GM04503 (cell line): ENCODE results near the gene RUNDC1.
A peak's percentile ranks its signal among the peaks of the same experiment; 100 is the strongest.
"Not testable (repeated sequence)": the region's sequence is repeated elsewhere in the genome, so short reads cannot be mapped to it uniquely, and the experiment has no call there.

ENCODE experiments used
- DNase-seq: peaks from one replicate; pipeline ENCODE4 v3.0.0-alpha.2; 2012; ENCODE audit warnings: low read depth

RUNDC1 gene

GRCh38 chr17:42991471-42991870 lies 11.1 kb downstream of the RUNDC1 start:
- no peak for DNase-seq

- DNase-seq: no peak
These were observed 12.5 kb downstream of the RUNDC1 start for GRCh38 chr17:42992872-42993271.

- DNase-seq: not testable (repeated sequence)
These were observed 13.5 kb downstream of the RUNDC1 start for GRCh38 chr17:42993913-42994312.

- no peak for DNase-seq
These were observed 17.1 kb downstream of the RUNDC1 start for GRCh38 chr17:42997390-42997983.

- peak; percentile 99 for DNase-seq
These were observed 17.9 kb downstream of the RUNDC1 start, which contains the start of gene RPL27 for GRCh38 chr17:42997984-42998938. Gene RPL27, plus strand, starts transcription at chr17:42998419. Its CDS starts 332 bp downstream, at chr17:42998751.

- DNase-seq: no peak
These were observed 18.7 kb downstream of the RUNDC1 start for GRCh38 chr17:42999003-42999525.

GRCh38 chr17:43000894-43001293 lies 20.5 kb downstream of the RUNDC1 start:
- DNase-seq: not testable (repeated sequence)

GRCh38 chr17:43003542-43004172 lies 23.3 kb downstream of the RUNDC1 start:
- no peak for DNase-seq

GRCh38 chr17:43006639-43007551 lies 26.5 kb downstream of the RUNDC1 start, which contains the start of gene IFI35:
Gene IFI35, plus strand, starts transcription at chr17:43006784. Its CDS starts 164 bp downstream, at chr17:43006948.
- DNase-seq: peak; percentile 36

GRCh38 chr17:43010667-43011308 lies 30.4 kb downstream of the RUNDC1 start:
- DNase-seq: no peak

GRCh38 chr17:43011728-43012472 lies 31.5 kb downstream of the RUNDC1 start:
- DNase-seq: no peak

GRCh38 chr17:43013296-43013695 lies 32.9 kb downstream of the RUNDC1 start:
- no peak for DNase-seq

GRCh38 chr17:43014020-43014648 lies 33.8 kb downstream of the RUNDC1 start:
- DNase-seq: no peak

- DNase-seq: no peak
These were observed 34.5 kb downstream of the RUNDC1 start for GRCh38 chr17:43014649-43015542.

- no peak for DNase-seq
These were observed 35.2 kb downstream of the RUNDC1 start for GRCh38 chr17:43015579-43015978.

- DNase-seq: no peak
These were observed 35.9 kb downstream of the RUNDC1 start for GRCh38 chr17:43016216-43016615.

GRCh38 chr17:43018008-43018853 lies 37.9 kb downstream of the RUNDC1 start:
- no peak for DNase-seq

- no peak for DNase-seq
These were observed 38.6 kb downstream of the RUNDC1 start for GRCh38 chr17:43018932-43019331.
